Trophoblast cell (in vitro differentiated cells and primary cell): ENCODE measurements around the gene OR5AR1.
"Not testable (repeated sequence)": the region's sequence is repeated elsewhere in the genome, so short reads cannot be mapped to it uniquely, and the experiment has no call there.

Experiments
- DNase-seq, 2 donors: peaks; one replicate each; pipeline ENCODE4 v3.0.0-alpha.2; 2016
- H2AFZ ChIP-seq: 2 replicates; pipeline ENCODE4 v1.6.1; 2013; ENCODE audit warnings: low read length, moderate library complexity, mild to moderate bottlenecking; ENCODE audit not compliant: insufficient read depth, poor library complexity
- H2AK5ac ChIP-seq: 2 replicates; pipeline ENCODE4 v1.6.1; 2013; ENCODE audit warnings: mild to moderate bottlenecking, low read length
- H2BK120ac ChIP-seq: 2 replicates; pipeline ENCODE4 v1.6.1; 2013; ENCODE audit warnings: low read length, mild to moderate bottlenecking, moderate library complexity; ENCODE audit not compliant: insufficient read depth, poor library complexity
- H2BK12ac ChIP-seq: 2 replicates; pipeline ENCODE4 v1.6.1; 2013; ENCODE audit warnings: mild to moderate bottlenecking, low read length, moderate library complexity
- H2BK5ac ChIP-seq: 2 replicates; pipeline ENCODE4 v1.6.1; 2013; ENCODE audit warnings: low read length, low read depth, moderate library complexity, mild to moderate bottlenecking; ENCODE audit not compliant: poor library complexity
- H3K14ac ChIP-seq: 2 replicates; pipeline ENCODE4 v1.6.1; 2013; ENCODE audit warnings: mild to moderate bottlenecking, low read length
- H3K18ac ChIP-seq: 2 replicates; pipeline ENCODE4 v1.6.1; 2013; ENCODE audit warnings: mild to moderate bottlenecking, low read length
- H3K23ac ChIP-seq: 2 replicates; pipeline ENCODE4 v1.6.1; 2013; ENCODE audit warnings: low read length
- H3K27ac ChIP-seq: 2 replicates; pipeline ENCODE4 v1.5.1; 2013; ENCODE audit warnings: low read depth, mild to moderate bottlenecking, inconsistent platforms, low read length, moderate library complexity
- H3K27me3 ChIP-seq: 2 replicates; pipeline ENCODE4 v1.6.1; 2013; ENCODE audit warnings: inconsistent platforms, mild to moderate bottlenecking, low read length, moderate library complexity; ENCODE audit not compliant: insufficient read depth
- H3K36me3 ChIP-seq, 2 experiments: 1 replicate in 1 of 2; 2 replicates in 1 of 2; pipeline ENCODE4 v1.6.1; 2013; ENCODE audit warnings: low read length in 2 of 2, mild to moderate bottlenecking in 2 of 2, moderate library complexity in 1 of 2; ENCODE audit not compliant: insufficient read depth in 2 of 2, control insufficient read depth in 1 of 2
- H3K4ac ChIP-seq: 2 replicates; pipeline ENCODE4 v1.6.1; 2013; ENCODE audit warnings: low read depth, mild to moderate bottlenecking, low read length, moderate library complexity
- H3K4me1 ChIP-seq, 2 experiments: 1 replicate in 1 of 2; 2 replicates in 1 of 2; pipeline ENCODE4 v1.6.1; 2013; ENCODE audit warnings: low read length in 2 of 2, mild to moderate bottlenecking in 2 of 2, moderate library complexity in 1 of 2; ENCODE audit not compliant: insufficient read depth in 2 of 2, control insufficient read depth in 1 of 2
- H3K4me2 ChIP-seq: 2 replicates; pipeline ENCODE4 v1.6.1; 2013; ENCODE audit warnings: inconsistent platforms, mild to moderate bottlenecking, low read length, moderate library complexity
- H3K4me3 ChIP-seq: 2 replicates; pipeline ENCODE4 v1.5.1; 2013; ENCODE audit warnings: mild to moderate bottlenecking, low read depth, low read length, inconsistent platforms
- H3K79me1 ChIP-seq: one replicate; pipeline ENCODE4 v1.6.1; 2013; ENCODE audit warnings: low read length
- H3K79me2 ChIP-seq: 2 replicates; pipeline ENCODE4 v1.6.1; 2013; ENCODE audit warnings: low read length, mild to moderate bottlenecking; ENCODE audit not compliant: control insufficient read depth, insufficient read depth, poor library complexity
- H3K9ac ChIP-seq: 2 replicates; pipeline ENCODE4 v1.6.1; 2013; ENCODE audit warnings: mild to moderate bottlenecking, low read length
- H3K9me3 ChIP-seq: 2 replicates; pipeline ENCODE4 v1.6.1; 2013; ENCODE audit warnings: low read depth, mild to moderate bottlenecking, control low read depth, inconsistent platforms, low read length; ENCODE audit not compliant: insufficient read depth
- H4K12ac ChIP-seq: 2 replicates; pipeline ENCODE4 v1.6.1; 2013; ENCODE audit warnings: low read depth, mild to moderate bottlenecking, low read length, moderate library complexity
- H4K8ac ChIP-seq: 2 replicates; pipeline ENCODE4 v1.6.1; 2013; ENCODE audit warnings: low read depth, mild to moderate bottlenecking, low read length, moderate library complexity
- H4K91ac ChIP-seq: one replicate; pipeline ENCODE4 v1.6.1; 2013; ENCODE audit warnings: low read depth, mild to moderate bottlenecking, low read length, moderate library complexity
- WGBS: extraction: QIAGEN DNeasy Blood & Tissue Kit; methylation state at CpG from one replicate; pipeline ENCODE4 v1.1.7; 2013; ENCODE audit warnings: missing lambda C conversion rate; ENCODE audit not compliant: insufficient read length, insufficient coverage; ENCODE audit errors: extremely low coverage; 5-methylcytosine and 5-hydroxymethylcytosine counted together

OR5AR1 gene

GRCh38 chr11:56670984-56671383 is 7.5 kb downstream of the OR5AR1 start:
- no peaks in the 10 kb centered on the region for H3K79me2 ChIP-seq
- no peak overlapping the region for H2BK5ac ChIP-seq
- H3K27ac ChIP-seq, result no peak overlapping the region
- no peak overlapping the region for H2BK12ac ChIP-seq
- H3K36me3 ChIP-seq, result no peaks in the 10 kb centered on the region
- no peak overlapping the region for H2AFZ ChIP-seq
- H3K9ac ChIP-seq, result no peak overlapping the region
- no peak overlapping the region for H3K4ac ChIP-seq
- no peak overlapping the region for H4K8ac ChIP-seq
- H3K4me1 ChIP-seq, result no peaks in the 10 kb centered on the region
- H2AK5ac ChIP-seq, result no peak overlapping the region
- DNase-seq, result no peak
- H4K91ac ChIP-seq, result no peak overlapping the region
- H3K4me3 ChIP-seq, result no peak overlapping the region
- H2BK120ac ChIP-seq, result no peak overlapping the region
- no peak overlapping the region for H3K14ac ChIP-seq
- no CpG with 5 or more reads among the region's 2 CpGs for WGBS
- H4K12ac ChIP-seq, result no peak overlapping the region
- no peaks in the 10 kb centered on the region for H3K27me3 ChIP-seq
- H3K9me3 ChIP-seq, result no peaks in the 10 kb centered on the region
- H3K4me2 ChIP-seq, result no peak overlapping the region
- H3K23ac ChIP-seq, result no peak overlapping the region
- H3K79me1 ChIP-seq, result no peaks in the 10 kb centered on the region
- H3K18ac ChIP-seq, result no peak overlapping the region

DNA sequence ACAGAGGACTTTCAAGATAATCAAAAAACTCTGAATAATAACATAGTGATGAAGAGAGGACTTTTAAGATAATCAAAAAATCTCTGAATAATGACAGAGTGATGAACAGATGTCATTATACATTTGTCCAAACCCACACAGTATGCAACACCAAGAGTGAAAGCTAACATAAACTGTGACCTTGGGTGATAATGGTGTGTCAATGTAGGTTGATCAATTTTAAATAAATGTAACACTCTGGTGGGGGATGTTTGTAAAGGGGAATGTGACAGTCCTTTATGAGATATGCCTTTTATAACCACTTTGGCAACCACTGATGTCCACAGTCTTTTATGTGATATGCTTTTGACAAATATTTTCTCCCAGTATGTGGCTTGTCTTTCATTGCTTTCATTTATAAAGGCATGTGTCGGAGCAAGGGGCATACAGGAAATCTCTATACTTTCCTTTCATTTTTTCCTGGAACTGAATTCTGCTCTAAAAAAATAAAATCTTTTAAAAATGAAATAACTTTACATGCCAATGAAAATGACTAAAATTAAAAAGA is 25.1 kb downstream of the OR5AR1 start:
- no peaks in the 10 kb centered on the region for H3K4me1 ChIP-seq
- H2BK120ac ChIP-seq, result no peak overlapping the region
- no peaks in the 10 kb centered on the region for H3K79me1 ChIP-seq
- H3K14ac ChIP-seq, result no peak overlapping the region
- H4K8ac ChIP-seq, result no peak overlapping the region
- H3K4ac ChIP-seq, result no peak overlapping the region
- H4K91ac ChIP-seq, result no peak overlapping the region
- no peak overlapping the region for H3K4me2 ChIP-seq
- WGBS, result no CpG with 5 or more reads among the region's 1 CpG
- H3K36me3 ChIP-seq, result no peaks in the 10 kb centered on the region
- no peak overlapping the region for H3K27ac ChIP-seq
- DNase-seq, result no peak
- H3K23ac ChIP-seq, result no peak overlapping the region
- H3K27me3 ChIP-seq, result no peaks in the 10 kb centered on the region
- no peak overlapping the region for H3K4me3 ChIP-seq
- no peaks in the 10 kb centered on the region for H3K9me3 ChIP-seq
- H3K79me2 ChIP-seq, result no peaks in the 10 kb centered on the region
- H2BK12ac ChIP-seq, result no peak overlapping the region
- no peak overlapping the region for H2AK5ac ChIP-seq
- H3K18ac ChIP-seq, result no peak overlapping the region
- no peak overlapping the region for H2AFZ ChIP-seq
- no peak overlapping the region for H3K9ac ChIP-seq
- H4K12ac ChIP-seq, result no peak overlapping the region
- H2BK5ac ChIP-seq, result no peak overlapping the region

DNA sequence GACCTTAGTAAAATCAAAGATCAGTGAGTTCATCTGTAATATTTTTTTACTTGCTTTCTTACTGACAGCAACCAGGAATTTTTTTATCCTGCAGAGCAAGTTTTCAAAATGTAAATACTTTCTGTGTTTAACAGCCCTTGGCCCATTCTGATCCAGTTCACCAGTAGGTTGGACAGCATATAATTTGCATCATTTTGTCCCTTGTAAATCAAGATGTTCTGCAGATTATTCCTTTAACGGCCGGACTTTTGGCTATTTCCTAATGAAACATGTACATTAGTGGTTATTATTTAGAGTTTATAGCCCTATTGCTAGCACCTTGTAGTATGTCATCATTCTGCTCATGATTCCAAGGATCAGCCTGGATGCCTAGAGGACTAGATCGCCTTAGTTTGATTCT is 27.7 kb downstream of the OR5AR1 start:
- H3K9ac ChIP-seq, H3K18ac ChIP-seq, H2AFZ ChIP-seq: not testable (repeated sequence)

GRCh38 chr11:56693428-56693827 is 29.9 kb downstream of the OR5AR1 start:
- H3K9ac ChIP-seq, result no peak overlapping the region
- no peaks in the 10 kb centered on the region for H3K79me1 ChIP-seq
- no peaks in the 10 kb centered on the region for H3K9me3 ChIP-seq
- H4K8ac ChIP-seq, result no peak overlapping the region
- no peak overlapping the region for H3K18ac ChIP-seq
- no peak overlapping the region for H2AFZ ChIP-seq
- H3K27ac ChIP-seq, result no peak overlapping the region
- no peak overlapping the region for H3K4me3 ChIP-seq
- no peak overlapping the region for H3K14ac ChIP-seq
- no peaks in the 10 kb centered on the region for H3K36me3 ChIP-seq
- H2BK120ac ChIP-seq, result no peak overlapping the region
- H3K4ac ChIP-seq, result no peak overlapping the region
- no peak overlapping the region for H2BK12ac ChIP-seq
- no peaks in the 10 kb centered on the region for H3K79me2 ChIP-seq
- no peak overlapping the region for H2BK5ac ChIP-seq
- DNase-seq, result no peak
- H4K12ac ChIP-seq, result no peak overlapping the region
- WGBS, result no CpG with 5 or more reads among the region's 2 CpGs
- H3K4me1 ChIP-seq, result no peaks in the 10 kb centered on the region
- H3K27me3 ChIP-seq, result no peaks in the 10 kb centered on the region
- H3K4me2 ChIP-seq, result no peak overlapping the region
- no peak overlapping the region for H3K23ac ChIP-seq
- H2AK5ac ChIP-seq, result no peak overlapping the region
- H4K91ac ChIP-seq, result no peak overlapping the region

More for the DNA sequence above, 27.7 kb downstream of the OR5AR1 start:
- H3K36me3 ChIP-seq, H2BK120ac ChIP-seq, H3K14ac ChIP-seq, H3K9me3 ChIP-seq, H3K4me2 ChIP-seq, H2BK5ac ChIP-seq, H2AK5ac ChIP-seq, H2BK12ac ChIP-seq, H4K91ac ChIP-seq, H3K23ac ChIP-seq, H3K4ac ChIP-seq, H4K8ac ChIP-seq, H4K12ac ChIP-seq, H3K27ac ChIP-seq, H3K4me1 ChIP-seq, H3K79me2 ChIP-seq, H3K27me3 ChIP-seq, DNase-seq, H3K79me1 ChIP-seq, H3K4me3 ChIP-seq: not testable (repeated sequence)
- WGBS, result no CpG with 5 or more reads among the region's 3 CpGs
